ELF-1 (cell line): ENCODE data around the gene TNFAIP1.
"Not testable (repeated sequence)": the region's sequence is repeated elsewhere in the genome, so short reads cannot be mapped to it uniquely, and the experiment has no call there.

Experiments used
- DNase-seq: peaks from one replicate; pipeline ENCODE4 v3.0.0-alpha.2; 2016; ENCODE audit warnings: low read depth, low spot score

TNFAIP1 gene, protein sequence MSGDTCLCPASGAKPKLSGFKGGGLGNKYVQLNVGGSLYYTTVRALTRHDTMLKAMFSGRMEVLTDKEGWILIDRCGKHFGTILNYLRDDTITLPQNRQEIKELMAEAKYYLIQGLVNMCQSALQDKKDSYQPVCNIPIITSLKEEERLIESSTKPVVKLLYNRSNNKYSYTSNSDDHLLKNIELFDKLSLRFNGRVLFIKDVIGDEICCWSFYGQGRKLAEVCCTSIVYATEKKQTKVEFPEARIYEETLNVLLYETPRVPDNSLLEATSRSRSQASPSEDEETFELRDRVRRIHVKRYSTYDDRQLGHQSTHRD

DNA sequence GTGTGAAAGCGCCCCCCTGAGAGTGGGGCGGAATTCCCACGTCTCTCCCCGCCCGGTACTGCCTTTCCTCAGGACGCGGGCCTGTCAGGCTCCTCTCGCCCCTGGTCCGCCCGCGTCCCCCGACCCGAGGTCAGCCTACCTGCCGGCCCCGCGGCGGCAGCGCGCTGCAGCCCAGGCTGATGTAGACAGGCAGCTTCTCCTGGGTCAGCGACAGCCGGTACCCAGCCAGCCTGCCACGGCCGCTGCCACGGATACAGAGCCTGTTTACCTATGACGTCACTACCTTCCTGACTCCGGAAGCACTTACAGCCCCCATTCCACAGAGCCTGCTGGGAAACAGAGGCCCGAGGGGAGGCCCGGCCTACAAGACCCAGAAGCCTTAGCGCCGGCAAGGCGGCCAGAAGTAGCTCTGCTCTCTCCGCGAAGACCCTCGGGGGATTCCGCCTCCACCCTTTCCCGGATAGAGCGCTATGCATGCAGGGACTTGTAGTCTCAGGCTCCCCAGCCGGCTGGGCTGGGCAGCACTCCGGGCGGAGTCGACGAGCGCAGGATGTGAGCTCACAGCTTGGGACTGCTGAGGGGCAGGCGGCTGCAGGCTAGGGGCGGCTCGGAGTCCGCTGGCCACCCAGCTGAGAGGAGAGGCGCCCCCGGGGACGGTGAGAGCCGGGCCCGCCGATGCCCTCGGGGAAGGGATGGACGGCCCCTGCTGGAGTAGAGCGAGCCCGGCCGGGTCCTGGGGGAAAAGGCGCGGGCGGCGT is at the start of gene TNFAIP1, which contains the start of gene IFT20:
TNFAIP1 (plus strand) TSS at position 561 of the 758 bp plus-strand sequence. CDS start 3,761 bp downstream, outside the sequence.
IFT20 (minus strand) TSS at position 272 of the 758 bp plus-strand sequence. CDS start 3,487 bp downstream, outside the sequence.
- peak; percentile 100 for DNase-seq

DNA sequence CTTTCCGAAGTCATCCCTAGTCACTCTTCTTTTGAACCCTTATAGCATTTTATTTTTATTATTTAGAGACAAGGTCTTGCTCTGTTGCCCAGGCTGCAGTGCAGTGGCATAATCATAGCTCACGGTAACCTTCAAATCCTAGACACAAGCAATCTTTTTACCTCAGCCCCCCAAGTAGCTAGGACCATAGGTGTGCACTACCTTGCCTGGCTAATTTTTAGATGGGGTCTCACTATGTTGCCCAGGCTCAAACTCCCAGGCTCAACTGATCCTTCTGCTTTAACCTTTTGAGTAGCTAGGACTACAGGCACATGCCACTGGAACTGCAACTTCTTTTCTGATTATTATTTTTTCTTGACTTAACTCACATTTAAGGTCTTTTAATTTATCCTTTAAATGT is 49.6 kb upstream of the TNFAIP1 start:
- DNase-seq: no peak

DNA sequence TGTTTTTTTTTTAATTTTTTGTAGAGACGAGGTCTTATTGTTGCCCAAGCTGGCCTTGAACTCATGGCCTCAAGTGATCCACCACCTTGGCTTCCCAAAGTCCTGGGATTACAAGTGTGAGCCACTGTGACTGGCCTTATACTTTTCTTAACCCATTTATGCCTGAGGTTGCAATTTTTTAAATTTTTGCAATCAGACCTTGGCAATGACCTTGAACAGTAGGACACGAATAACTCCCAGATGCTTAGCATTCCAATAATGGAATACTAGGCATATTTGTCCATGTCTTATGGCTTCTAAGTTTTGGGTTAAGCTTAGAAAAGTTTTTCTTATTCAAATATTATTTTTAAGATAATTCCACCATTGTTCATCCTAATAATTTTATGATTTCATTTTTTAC is 44.9 kb upstream of the TNFAIP1 start:
- DNase-seq: no peak

DNA sequence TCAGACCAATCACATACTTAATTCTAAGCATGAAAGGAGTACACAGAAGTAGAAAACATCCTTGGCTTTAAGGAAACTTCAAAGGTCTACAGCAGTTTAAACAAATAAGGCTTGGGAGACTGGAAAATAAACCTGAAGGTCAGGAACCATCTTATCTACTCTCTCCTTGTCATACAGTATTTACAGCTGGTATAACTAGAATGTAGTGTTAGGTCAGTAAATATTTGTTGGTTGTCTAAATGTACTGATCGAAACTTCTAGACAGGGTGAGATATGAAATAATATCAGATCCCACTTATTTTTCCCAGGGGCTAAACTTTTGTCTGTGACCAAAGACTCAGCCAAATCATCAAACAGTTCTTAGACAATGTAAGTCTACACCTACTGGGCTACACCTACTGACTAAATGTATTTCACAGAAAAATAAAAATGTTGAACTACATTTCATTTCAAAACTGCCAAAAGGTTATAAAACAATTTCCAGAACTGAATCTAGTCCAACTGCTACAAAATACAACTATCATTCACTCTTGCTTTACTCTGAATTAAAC is 43.7 kb upstream of the TNFAIP1 start:
- no peak for DNase-seq

DNA sequence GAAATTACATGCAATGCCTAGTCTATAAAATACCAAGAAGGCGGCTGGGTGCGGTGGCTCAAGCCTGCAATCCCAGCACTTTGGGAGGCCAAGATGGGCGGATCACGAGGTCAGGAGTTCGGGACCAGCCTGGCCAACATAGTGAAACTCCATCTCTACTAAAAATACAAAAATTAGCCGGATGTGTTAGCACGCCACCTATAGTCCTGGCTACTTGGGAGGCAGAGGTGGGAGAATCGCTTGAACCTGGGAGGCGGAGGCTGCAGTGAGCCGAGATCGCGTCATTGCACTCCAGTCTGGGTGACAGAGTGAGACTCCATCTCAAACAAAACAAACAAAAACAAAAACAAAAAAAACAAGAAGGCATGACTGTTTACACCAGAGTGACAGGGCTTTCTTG is 42.7 kb upstream of the TNFAIP1 start:
- DNase-seq: not testable (repeated sequence)

DNA sequence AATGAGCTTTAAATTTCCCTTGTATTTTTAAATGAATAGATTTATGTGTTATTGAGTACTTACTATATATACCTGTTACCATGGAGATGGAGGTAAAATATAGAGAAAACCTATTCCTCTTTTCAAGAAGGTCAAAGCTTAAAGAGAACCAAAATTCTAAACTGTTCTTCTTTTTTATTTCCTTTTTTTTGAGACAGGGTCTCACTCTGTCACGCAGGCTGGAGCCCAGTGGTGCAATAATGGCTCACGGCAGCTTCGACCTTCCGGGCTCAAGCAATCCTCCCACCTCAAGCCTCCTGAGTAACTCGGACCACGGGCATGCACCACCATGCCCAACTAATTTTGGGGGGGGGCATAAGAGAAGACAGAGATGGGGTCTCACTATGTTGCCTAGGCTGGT is 41.6 kb upstream of the TNFAIP1 start:
- DNase-seq: no peak

DNA sequence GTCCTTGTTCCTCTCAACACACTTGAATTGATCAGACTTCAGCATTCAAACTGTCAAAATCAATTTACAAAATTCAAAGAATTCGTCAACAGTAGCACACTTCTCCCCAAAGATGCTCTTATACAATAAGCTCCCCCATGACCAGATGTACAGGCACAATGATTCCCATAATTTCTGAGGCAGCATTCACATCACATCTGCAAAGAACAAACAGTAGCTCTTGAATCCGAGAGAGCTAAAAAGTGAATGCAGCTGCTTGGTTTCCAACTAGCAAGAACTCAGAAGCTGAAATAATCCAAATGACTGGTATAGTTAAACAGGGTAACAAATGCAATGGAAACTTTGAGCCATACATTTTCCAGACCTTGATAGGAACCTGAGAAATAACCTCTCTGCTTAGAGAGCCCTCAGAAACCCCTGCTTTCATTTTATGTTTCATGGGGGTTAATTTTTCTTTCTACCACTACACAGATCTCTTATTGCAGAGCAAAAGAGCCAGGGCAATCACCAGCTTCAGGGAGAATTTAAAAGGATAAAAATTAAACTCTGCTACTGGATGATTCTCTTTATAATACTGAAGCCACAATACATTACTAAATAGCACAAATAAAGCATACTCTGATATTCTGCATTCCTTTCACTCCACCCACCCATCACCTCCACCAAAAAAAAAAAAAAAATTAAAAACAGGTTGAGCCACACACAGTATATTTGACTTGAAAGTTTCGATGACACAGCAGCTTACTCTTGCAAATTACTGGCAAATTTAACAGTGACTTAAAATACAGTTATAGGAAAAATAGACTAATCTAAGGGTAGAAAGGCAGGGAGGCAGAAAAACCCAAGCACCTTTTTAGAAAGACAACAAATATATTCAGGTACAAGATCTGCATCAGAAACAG is 39.6 kb upstream of the TNFAIP1 start:
- DNase-seq: no peak

DNA sequence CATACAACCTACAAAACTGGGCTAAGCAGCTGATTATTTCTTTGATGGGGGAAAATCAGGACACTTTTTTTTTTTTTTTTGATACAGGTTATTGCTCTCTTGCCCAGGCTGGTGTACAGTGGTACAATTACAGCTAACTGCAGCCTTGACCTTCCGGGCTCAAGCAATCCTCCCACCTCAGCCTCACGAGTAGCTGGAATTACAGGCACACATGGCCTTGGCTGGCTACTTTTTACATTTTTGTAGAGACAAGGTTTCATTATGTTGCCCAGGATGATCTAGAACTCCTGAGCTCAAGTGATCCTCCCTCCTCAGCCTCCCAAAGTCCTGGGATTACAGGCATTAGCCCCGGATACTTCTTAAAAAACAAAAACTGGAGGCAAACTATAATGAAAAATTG is 37.1 kb upstream of the TNFAIP1 start:
- DNase-seq: no peak

DNA sequence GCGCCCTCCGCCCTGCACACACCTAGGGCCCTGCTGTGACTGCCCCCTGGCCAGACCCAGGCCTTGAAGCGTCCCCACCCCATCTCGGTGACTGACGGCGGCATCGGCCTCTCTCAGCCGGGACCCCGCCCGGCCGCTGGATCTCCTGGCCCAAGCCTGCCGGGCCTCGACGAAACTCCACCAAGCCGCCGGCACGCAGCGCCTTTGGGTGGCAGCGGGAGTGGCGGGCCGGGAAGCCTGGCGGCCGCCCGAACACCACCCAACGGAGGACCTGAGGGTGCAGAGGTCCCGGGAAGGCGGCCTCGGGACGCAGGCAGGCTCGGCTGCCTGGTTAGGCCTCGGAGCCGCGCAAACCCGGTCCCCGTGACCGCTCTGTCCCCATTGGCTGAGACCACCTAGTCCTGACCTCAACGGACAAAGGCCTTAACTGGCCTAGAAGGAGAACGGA is 28.6 kb upstream of the TNFAIP1 start:
- DNase-seq: peak; percentile 58

DNA sequence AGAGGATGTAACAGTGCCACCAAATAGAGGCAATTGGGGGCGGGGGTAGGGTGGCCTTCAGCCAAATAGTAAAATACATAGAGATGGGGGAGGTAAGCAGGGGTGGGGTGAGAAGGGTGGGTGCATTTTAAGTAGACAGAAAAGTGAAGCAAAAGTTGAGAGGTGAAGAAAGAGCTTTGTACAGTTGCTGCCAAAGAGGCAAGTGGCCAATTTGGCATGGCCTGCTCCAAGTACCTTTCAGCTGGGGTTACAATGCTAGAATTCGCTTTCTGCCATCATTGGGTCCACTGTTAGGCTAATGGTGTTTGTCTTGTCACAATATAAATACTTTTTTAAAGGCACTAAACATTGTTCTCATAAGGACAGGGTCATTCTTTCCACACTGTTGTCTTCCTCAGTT is 21.7 kb upstream of the TNFAIP1 start:
- no peak for DNase-seq

DNA sequence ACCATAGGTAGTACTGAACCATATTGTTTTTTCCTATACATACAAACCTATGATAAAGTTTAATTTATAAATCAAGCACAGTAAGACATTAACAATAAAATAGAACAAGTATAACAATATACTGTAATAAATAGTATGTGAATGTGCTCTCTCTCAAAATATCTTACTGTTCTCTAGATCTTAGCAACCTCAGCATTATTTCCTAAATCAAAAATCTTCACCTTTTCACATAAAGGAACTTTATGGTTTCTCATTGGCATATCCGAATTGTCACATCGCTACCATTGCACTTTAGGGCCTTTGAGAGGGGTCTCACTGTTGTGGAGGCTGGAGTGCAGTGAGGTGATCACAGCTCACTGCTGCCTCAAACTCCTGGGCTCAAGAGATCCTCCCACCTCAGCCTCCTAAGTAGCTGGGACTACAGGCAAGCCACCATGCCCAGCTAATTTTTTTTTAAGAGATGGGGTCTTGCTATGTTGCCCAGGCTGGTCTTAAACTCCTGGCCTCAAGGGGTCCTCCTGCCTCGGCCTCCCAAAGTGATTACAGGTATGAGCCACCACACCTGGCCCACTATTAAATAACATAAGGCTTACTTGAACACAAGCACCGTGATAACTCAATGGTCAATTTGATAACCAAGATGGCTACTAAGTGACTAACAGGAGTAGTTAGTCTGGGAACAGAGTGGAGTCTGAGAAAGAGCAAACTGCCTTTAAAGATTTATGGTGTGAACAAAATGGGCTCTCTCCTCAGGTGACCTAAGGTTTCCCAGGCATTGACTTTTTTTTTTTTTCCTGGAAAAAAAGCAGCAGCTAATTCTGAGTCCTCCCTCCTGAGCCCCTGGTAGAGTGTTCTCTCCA is 19.5 kb upstream of the TNFAIP1 start:
- no peak for DNase-seq

DNA sequence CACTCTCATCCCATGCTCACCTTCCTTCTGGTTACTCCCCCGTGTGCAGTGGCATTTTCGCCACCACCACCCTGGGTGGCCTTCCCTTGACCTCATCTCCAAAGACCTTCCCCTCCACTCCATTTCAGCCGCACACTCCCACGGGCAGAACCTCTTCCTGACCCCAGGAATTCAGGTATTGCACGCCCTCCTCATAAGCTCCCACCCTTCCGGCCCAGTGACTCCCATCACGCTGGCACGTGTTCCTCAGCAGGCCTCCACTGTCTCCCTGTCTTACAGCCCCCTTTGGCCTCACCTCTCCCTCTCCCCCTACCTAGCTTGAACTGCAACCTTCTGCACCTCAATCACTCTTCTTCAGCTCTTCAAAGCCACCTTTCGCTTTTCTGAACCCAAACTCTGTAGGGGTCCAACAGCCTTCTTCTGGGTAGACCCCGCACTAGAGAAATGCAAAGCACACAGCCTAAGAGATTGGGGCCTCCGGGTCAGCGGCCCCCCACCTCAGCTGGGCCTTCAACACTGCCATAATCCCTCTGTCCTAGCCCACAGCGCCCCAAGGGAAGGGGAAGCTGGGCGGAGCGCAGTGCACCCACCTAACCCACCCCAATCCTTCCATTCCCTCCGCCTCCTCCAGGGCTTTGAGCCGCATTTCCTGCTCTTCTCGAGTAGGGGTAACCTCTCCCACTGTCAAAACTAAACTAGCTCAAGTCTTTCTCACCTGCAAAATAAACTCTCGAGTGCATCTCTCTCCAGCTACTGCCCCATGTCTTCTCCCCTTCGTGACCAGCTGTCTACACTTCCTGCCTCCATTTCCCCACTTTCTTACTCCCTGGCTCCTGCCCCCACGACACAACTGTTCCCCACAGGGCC is 18.2 kb upstream of the TNFAIP1 start:
- no peak for DNase-seq

DNA sequence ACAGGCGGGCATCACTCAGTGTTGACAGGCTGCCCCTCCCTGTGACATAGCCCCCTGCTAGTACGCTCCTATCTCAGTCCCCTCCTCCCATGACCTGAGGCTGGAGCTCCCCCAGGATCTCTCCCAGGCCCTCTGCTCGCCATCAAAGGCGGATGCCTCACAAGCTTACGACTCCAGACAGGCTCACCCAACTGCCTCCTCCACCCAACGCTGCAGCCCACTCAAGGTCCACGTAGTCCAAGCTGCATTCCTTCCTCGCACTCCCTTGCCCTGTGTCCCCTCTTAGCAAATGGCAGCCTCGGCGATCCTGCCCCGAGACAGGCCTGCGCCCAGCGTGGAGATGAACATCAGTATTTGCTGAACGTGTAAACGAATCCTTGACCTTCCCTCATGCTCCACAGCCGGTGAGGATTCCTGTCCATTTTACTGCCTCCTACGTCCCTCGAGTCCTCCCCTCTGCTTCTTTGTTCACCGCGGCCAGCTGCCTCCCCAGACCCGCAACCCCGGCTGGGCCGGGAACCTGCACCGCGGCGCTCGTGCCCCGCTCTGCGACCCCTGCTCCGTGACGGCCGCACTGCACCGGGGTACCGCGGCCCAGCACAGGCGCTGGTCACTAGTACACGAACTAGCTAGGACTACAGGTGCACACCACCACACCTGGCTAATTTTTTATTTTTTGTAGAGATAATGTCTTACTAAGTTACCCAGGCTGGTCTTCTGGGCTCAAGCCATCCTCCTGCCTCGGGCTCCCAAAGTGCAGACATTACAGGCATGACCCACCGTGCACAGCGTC is 17.4 kb upstream of the TNFAIP1 start:
- DNase-seq: peak; percentile 68

DNA sequence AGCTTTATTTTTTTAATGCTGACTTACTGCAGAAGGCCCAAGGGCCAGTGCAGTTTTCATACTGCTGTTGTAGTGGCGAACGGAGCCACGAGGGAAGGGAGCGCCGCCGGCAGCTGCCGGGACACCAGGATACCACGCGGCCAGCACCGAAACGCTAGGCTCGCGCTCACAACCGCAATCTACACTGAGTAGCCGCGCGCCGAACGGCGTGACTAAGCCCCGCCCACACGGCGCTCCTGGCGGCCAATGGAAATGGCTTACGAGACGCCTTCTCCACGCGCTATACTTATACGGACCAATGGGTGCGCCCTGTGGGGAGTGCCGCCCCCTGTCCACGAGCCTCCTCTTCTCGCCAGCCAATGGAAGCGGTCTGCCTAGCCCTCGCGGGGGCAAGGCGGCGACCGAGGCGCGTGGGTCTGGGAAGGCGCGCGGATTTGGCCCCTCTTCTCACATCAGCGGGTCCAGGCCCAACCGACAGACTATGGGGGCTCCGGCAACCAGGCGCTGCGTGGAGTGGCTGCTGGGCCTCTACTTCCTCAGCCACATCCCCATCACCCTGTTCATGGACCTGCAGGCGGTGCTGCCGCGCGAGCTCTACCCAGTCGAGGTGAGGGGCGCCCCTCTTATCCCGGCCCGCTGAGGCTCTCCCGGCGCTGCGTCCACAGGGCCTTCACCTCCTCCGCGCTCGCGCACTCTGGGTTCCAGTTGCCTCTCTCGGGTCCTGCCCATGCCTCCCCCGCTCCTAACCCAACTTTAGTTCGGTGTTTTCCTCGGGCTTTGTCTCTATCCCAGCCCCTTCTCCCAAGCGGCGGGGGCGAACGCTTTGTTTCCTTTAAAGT is 16.6 kb upstream of the TNFAIP1 start, which contains the start of gene TMEM97:
TMEM97 (plus strand) TSS at position 442 of the 839 bp plus-strand sequence; CDS start at position 482, 40 bp downstream.
- DNase-seq: peak; percentile 97

DNA sequence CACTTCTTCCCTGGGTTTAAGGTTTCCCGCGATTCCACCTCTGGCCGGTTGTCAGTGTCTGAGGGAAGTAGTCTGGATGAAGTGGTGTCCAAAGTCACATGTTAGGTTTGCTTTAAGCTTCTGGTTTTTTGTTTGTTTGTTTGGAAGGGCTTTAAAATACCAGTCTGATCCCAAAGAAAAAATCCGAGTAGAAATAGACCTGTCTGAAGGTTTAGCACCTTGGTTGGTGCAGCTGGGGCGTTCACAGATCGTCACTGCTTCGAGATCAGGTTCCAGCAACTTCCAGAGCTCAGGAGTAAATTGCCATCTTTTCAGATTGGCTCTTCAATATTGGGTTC is 16.0 kb upstream of the TNFAIP1 start:
- DNase-seq: no peak

DNA sequence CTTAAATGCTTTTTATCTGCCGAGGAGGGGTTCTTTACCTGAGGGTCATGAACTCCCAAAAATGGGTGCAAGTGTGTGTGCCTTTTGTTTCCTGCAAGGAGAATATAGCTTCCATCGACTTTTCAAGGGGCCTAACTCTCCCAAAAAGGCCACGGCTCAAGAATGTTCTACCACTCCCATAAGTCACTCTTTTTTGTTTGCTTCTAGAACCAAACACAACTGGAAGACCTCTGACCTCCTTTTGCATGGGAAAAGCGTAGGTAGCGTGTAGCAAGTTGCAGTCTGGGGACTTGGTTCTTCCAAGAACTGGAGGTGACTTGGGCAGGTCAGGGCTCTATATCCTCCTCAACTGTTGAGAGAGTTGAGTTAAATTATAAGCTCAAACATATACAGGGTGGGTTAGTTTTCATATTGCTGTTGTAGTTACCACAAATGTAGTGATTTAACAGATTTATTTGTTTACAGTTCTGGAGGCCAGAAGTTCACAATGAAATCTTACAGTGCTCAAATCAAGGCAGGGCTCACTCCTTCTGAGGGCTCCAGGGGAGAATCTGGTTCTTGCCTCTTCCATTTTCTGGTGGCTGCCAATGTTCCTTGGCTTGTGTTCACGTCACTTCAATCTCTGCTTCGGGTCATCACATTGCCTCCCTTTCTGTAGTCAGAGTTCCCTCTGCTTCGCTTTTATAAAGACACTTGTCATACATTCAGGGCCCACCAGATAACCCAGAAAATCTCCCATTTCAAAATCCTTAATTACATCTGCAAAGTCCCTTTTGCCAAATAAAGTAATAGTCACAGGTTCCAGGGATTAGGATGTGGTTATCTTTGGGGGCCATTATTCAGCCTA is 15.1 kb upstream of the TNFAIP1 start:
- DNase-seq: no peak

DNA sequence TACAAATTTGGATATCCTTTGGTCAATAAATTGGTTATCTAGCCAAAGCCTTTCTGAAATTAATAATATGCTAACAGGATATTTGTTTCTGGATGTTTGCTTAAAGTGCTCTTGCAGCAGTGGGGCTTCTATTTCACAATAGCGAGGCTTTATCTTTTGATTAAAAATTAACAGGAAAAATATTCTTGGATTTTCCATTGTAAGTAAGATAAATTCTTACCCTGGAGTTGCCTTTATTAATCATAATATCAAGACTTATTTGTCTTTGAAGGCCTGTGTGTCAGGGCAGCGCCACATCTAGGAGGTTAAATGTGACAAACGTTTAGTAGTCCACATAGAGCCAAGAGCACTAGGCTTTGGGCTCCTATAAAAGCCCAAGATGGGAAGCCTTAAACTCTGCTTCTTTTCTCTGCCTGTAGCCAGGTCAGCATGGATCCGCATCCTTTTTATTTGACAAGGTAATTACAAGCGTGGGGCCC is 11.3 kb upstream of the TNFAIP1 start:
- no peak for DNase-seq
